ENCODE data around the gene PRKCB.

The PRKCB gene

DNA sequence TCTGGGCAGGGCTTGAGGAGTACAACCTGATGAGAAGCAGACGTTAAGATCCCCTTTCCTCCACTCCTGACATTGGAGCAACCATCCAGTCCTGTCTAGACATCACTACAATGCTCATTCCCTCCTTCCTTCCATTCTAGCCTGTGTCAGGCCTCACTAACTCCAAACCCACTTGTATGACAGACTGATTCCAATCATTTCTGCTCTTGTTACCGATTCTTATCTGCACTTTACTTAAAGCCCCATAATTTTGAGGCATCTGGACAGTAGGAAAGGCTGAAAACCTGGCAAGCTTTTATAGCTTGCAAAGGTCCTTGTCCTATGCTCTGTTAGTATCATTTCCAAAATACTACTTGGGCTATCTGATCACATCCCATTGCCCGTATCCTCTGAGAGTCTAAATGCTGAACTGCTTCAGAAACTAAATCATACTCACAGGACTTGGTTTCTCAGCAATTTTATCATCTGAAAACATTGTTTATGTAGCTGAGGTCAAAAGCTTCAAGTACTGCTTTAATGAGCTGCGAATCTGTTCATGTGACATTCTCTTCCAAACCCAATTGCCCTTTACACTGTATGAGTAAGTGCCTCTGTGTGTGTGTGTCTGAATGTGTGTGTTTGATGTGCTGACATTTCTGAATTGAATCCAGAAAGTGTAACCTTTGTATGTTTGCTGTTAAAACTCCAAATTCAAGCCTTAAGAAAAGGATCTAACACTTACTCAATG lies 363.2 kb downstream of the PRKCB start:
- no peak for TF ChIP-seq CTCF (IDR thresholded peaks at IDR 0.05; ENCODE audit: low read depth, low read length, missing control alignments)
- DNase-seq (ENCODE audit: low read depth) = no peak
- H3K4me3 ChIP-seq (ENCODE audit: low read depth, low read length) = no peak overlapping the region

DNA sequence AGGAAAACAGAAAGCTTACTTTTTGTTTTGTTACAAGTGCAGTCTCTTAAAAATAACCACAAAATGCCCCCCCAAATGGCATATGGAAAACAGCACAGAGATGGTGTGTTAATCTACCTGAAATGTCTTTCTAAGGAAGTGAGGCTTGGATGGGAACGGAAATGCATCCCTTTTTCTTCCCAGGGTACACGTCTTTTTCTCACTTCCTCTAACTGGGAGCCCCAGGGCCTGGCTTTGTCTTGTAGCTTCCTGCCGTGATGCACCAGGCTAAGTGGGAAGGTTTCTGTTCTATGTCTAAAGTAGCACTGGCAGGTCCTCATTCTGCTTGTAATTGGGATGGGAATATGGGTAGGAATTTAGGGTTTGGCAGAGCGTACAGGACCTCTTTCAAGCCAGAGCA lies 367.9 kb downstream of the PRKCB start:
- TF ChIP-seq CTCF (IDR thresholded peaks at IDR 0.05; ENCODE audit: low read depth, low read length, missing control alignments) = no peak
- DNase-seq (ENCODE audit: low read depth) = no peak
- H3K4me3 ChIP-seq (ENCODE audit: low read depth, low read length) = no peak overlapping the region

- no peak for DNase-seq (ENCODE audit: low read depth)
- H3K4me3 ChIP-seq (ENCODE audit: low read depth, low read length) = no peak overlapping the region
- no peak for TF ChIP-seq CTCF (IDR thresholded peaks at IDR 0.05; ENCODE audit: low read depth, low read length, missing control alignments)
Measured at GRCh38 chr16:24204150-24204665, 368.4 kb downstream of the PRKCB start.

DNA sequence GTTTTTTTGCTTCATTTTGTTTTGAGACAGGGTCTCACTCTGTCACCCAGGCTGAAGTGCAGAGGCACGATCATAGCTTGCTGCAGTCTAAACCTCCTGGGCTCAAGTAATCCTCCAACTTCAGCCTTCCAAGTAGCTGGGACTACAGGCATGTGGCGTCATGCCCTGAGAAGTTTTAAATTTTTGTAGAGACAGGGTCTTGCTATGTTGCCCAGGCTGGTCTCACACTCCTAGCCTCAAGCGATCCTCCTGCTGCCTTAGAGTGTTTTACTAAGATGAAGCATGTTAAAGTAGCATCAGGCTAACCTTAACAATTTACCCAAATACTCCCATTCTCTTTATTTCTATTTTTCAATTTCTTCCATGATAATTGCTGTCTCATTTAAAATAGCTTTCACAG lies 371.1 kb downstream of the PRKCB start:
- no peak for TF ChIP-seq CTCF (IDR thresholded peaks at IDR 0.05; ENCODE audit: low read depth, low read length, missing control alignments)
- no peak overlapping the region for H3K4me3 ChIP-seq (ENCODE audit: low read depth, low read length)
- no peak for DNase-seq (ENCODE audit: low read depth)

DNA sequence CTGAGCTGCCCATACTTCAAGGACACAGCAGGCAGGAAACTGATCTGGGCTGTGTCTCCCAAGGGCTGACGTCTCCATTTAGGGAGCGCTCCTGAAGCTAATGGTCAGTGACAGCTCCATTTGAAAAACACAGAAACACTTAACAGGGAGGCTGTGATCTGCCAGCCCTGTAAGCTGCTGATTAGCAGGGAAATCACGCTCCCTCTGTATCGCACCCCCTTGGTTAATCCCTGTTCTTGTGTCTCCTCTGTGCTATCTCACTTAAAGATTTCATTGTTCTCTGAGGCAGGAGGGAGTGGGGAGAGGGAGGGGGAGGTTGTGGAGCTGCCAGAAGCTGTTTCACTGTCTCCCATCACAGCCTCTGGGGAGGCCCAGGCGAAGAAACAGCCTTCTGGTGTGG lies 372.9 kb downstream of the PRKCB start:
- no peak for DNase-seq (ENCODE audit: low read depth)
- no peak for TF ChIP-seq CTCF (IDR thresholded peaks at IDR 0.05; ENCODE audit: low read depth, low read length, missing control alignments)
- H3K4me3 ChIP-seq (ENCODE audit: low read depth, low read length) = no peak overlapping the region

DNA sequence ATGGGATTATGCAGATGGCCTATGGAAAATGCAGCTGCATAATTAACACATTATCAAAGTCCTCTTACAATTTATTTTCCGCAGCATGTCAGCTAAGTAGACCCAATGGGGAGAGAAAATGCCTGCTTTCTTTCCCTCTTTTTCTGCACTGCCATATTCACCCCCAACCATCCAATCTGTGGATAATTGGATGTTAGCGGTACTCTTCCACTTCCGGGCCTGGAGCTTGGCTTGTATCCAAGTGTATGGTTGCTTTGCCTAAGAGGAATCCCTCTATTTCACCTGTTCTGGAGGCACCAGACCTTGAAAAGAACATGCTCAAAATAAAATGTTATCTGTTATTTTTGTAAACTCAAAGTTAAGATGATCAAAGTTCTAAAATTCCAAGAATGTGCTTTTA lies 379.2 kb downstream of the PRKCB start:
- TF ChIP-seq CTCF (IDR thresholded peaks at IDR 0.05; ENCODE audit: low read depth, low read length, missing control alignments) = no peak
- no peak for DNase-seq (ENCODE audit: low read depth)
- H3K4me3 ChIP-seq (ENCODE audit: low read depth, low read length) = no peak overlapping the region

DNA sequence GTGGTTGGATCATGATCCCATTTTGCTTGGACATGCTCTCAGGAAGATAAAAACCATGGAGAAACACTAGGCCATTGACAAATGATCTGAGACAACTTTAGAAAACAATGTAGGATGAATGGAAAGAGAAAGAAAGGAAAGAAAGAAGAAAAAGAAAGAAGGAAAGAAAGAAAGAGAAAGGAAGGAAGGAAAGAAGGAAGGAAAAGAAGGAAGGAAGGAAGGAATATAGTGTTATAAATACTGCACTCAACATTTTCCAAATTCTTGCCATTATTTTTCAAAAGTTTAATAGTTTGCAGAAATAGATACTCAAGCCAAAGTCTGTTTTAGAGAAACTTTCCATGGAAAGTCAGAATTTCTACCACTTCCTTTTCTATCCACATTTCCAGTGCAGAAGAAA lies 381.2 kb downstream of the PRKCB start:
- TF ChIP-seq CTCF (IDR thresholded peaks at IDR 0.05; ENCODE audit: low read depth, low read length, missing control alignments) = no peak
- DNase-seq (ENCODE audit: low read depth) = no peak
- H3K4me3 ChIP-seq (ENCODE audit: low read depth, low read length) = no peak overlapping the region

All from GM12864 (cell line).